Neural cell (in vitro differentiated cells): ENCODE measurements around the gene PIKFYVE. TPM values are rescaled to one million over a fixed set of nuclear protein-coding genes. Genes with fewer than 3 reads are reported as not detected.

Experiments
- H2AFZ ChIP-seq: fragments of 200-600, 300-800 bp; sonication (generic), shearing (Covaris generic); 2 replicates; pipeline ENCODE4 v1.6.0; 2014; ENCODE audit warnings: low read depth, mild to moderate bottlenecking, antibody characterized with exemption, low read length, moderate library complexity
- H3F3A ChIP-seq: fragments of 200-600 bp; shearing (Covaris generic); 2 replicates; pipeline ENCODE4 v1.6.1; 2016; ENCODE audit warnings: mild to moderate bottlenecking, moderate library complexity, mixed read lengths, antibody characterized with exemption, low read length; ENCODE audit not compliant: insufficient read depth, poor library complexity, severe bottlenecking
- H3K27ac ChIP-seq: fragments of 200-600, 300-800 bp; sonication (generic), shearing (Covaris generic); 2 replicates; pipeline ENCODE4 v1.5.1; 2014; ENCODE audit warnings: mild to moderate bottlenecking, low read length, moderate library complexity
- H3K27me3 ChIP-seq: fragments of 300-800, 200-600 bp; sonication (generic), shearing (Covaris generic); 2 replicates; pipeline ENCODE4 v1.6.0; 2014; ENCODE audit warnings: mild to moderate bottlenecking, low read depth, low read length, moderate library complexity; ENCODE audit not compliant: insufficient read depth
- H3K36me3 ChIP-seq: fragments of 300-800, 200-600 bp; sonication (generic), shearing (Covaris generic); 2 replicates; pipeline ENCODE4 v1.5.1; 2014; ENCODE audit warnings: mild to moderate bottlenecking, antibody characterized with exemption, low read length, moderate library complexity; ENCODE audit not compliant: insufficient read depth
- H3K4me2 ChIP-seq: fragments of 300-800, 200-600 bp; sonication (generic), shearing (Covaris generic); 2 replicates; pipeline ENCODE4 v1.6.0; 2014; ENCODE audit warnings: mild to moderate bottlenecking, low read length
- H3K4me3 ChIP-seq: fragments of 300-800, 200-600 bp; sonication (generic), shearing (Covaris generic); 2 replicates; pipeline ENCODE4 v1.5.1; 2014; ENCODE audit warnings: mild to moderate bottlenecking, low read length, moderate library complexity
- H3K79me2 ChIP-seq: fragments of 200-600 bp; shearing (Covaris generic); replicated peaks from 2 replicates; pipeline ENCODE4 v1.6.0; 2014; ENCODE audit warnings: mild to moderate bottlenecking, low read length, moderate library complexity; ENCODE audit not compliant: insufficient read depth
- H3K9ac ChIP-seq: fragments of 300-800, 200-600 bp; sonication (generic), shearing (Covaris generic); 2 replicates; pipeline ENCODE4 v1.6.1; 2016; ENCODE audit warnings: mild to moderate bottlenecking, low read length, mixed read lengths
- H3K9me2 ChIP-seq: fragments of 200-600 bp; shearing (Covaris generic); 2 replicates; pipeline ENCODE4 v1.6.1; 2016; ENCODE audit warnings: mild to moderate bottlenecking, low read length, mixed read lengths; ENCODE audit not compliant: insufficient read depth
- H3K9me3 ChIP-seq: fragments of 200-600, 300-800 bp; sonication (generic), shearing (Covaris generic); 2 replicates; pipeline ENCODE4 v1.6.1; 2016; ENCODE audit warnings: mild to moderate bottlenecking, mixed run types, low read length, moderate library complexity, mixed read lengths
- H4K20me1 ChIP-seq: fragments of 200-600 bp; shearing (Covaris generic); 2 replicates; pipeline ENCODE4 v1.6.1; 2016; ENCODE audit warnings: mild to moderate bottlenecking, mixed run types; ENCODE audit not compliant: insufficient read depth
- CTCF ChIP-seq: fragments of 450-650 bp; IDR thresholded peaks from 2 replicates; pipeline ENCODE4 v1.5.1; 2014; ENCODE audit warnings: antibody characterized with exemption, mild to moderate bottlenecking, moderate library complexity; ENCODE audit not compliant: poor library complexity, severe bottlenecking
- EP300 ChIP-seq: fragments of 450-650 bp; conservative IDR thresholded peaks from 2 replicates; pipeline ENCODE4 v1.6.1; 2014; ENCODE audit warnings: antibody characterized with exemption, mild to moderate bottlenecking, moderate library complexity; ENCODE audit not compliant: poor library complexity, severe bottlenecking
- EZH2 ChIP-seq: fragments of 200-600, 300-800 bp; shearing (Covaris generic), sonication (generic); IDR thresholded peaks from 2 replicates; pipeline ENCODE4 v1.6.1; 2014; ENCODE audit warnings: antibody characterized with exemption, low read length, borderline replicate concordance, mild to moderate bottlenecking; ENCODE audit not compliant: insufficient read depth, poor library complexity, severe bottlenecking
- MXI1 ChIP-seq: fragments of 450-650 bp; conservative IDR thresholded peaks from 2 replicates; pipeline ENCODE4 v1.6.1; 2014; ENCODE audit warnings: antibody characterized with exemption, mild to moderate bottlenecking; ENCODE audit not compliant: poor library complexity, severe bottlenecking
- POLR2AphosphoS5 ChIP-seq: IDR thresholded peaks from 2 replicates; pipeline ENCODE4 v1.6.1; 2012
- RAD21 ChIP-seq: fragments of 450-650 bp; conservative IDR thresholded peaks from 2 replicates; pipeline ENCODE4 v1.6.1; 2014; ENCODE audit warnings: antibody characterized with exemption, mild to moderate bottlenecking, moderate library complexity
- REST ChIP-seq: IDR thresholded peaks from 2 replicates; pipeline ENCODE4 v1.6.1; 2012; ENCODE audit warnings: borderline replicate concordance
- SMC3 ChIP-seq: fragments of 450-650 bp; conservative IDR thresholded peaks from 2 replicates; pipeline ENCODE4 v1.6.1; 2014; ENCODE audit warnings: antibody characterized with exemption, mild to moderate bottlenecking, moderate library complexity; ENCODE audit not compliant: poor library complexity
- TAF1 ChIP-seq: IDR thresholded peaks from 2 replicates; pipeline ENCODE4 v1.6.1; 2012; ENCODE audit warnings: low read depth
- polyA plus RNA-seq: library from polyadenylated mRNA; depleted of rRNA; stranded (reverse); fragments of >200 nt; gene quantifications from 2 replicates; pipeline ENCODE4 v1.2.3, GENCODE V29; 2014

Gene PIKFYVE
- polyA plus RNA-seq, 1 donor from 2014 or later = 27.1 TPM

- no peak overlapping the region for H3K4me2 ChIP-seq
- no peaks in the 10 kb centered on the region for H3K9me3 ChIP-seq
- no peak overlapping the region for H3K9ac ChIP-seq
- H3F3A ChIP-seq = peaks cover 5% of the 10 kb centered on the region
- no peak overlapping the region for H3K27ac ChIP-seq
- H4K20me1 ChIP-seq = no peaks in the 10 kb centered on the region
- H3K27me3 ChIP-seq = no peaks in the 10 kb centered on the region
- no peak for TF ChIP-seq CTCF
- TF ChIP-seq MXI1 = no peak
- TF ChIP-seq SMC3 = no peak
- TF ChIP-seq EZH2 = no peak
- no peak for TF ChIP-seq RAD21
- no peak for TF ChIP-seq POLR2AphosphoS5
- no peak for TF ChIP-seq REST
- H3K79me2 ChIP-seq = no peaks in the 10 kb centered on the region
- no peak overlapping the region for H3K4me3 ChIP-seq
- no peak overlapping the region for H2AFZ ChIP-seq
- peaks cover 7% of the 10 kb centered on the region for H3K36me3 ChIP-seq
- H3K9me2 ChIP-seq = no peaks in the 10 kb centered on the region
Measured at GRCh38 chr2:208235860-208236259, 30.2 kb upstream of the PIKFYVE start.

- no peaks in the 10 kb centered on the region for H4K20me1 ChIP-seq
- no peaks in the 10 kb centered on the region for H3K79me2 ChIP-seq
- no peaks in the 10 kb centered on the region for H3K9me3 ChIP-seq
- no peak overlapping the region for H3K9ac ChIP-seq
- H3F3A ChIP-seq = peaks cover 5% of the 10 kb centered on the region
- H2AFZ ChIP-seq = no peak overlapping the region
- H3K27me3 ChIP-seq = no peaks in the 10 kb centered on the region
- H3K4me3 ChIP-seq = no peak overlapping the region
- H3K36me3 ChIP-seq = peaks cover 12% of the 10 kb centered on the region
- no peak overlapping the region for H3K4me2 ChIP-seq
- no peak overlapping the region for H3K27ac ChIP-seq
- TF ChIP-seq RAD21 (no peak), REST (no peak), EP300 (no peak), SMC3 (no peak), TAF1 (no peak), MXI1 (no peak), CTCF (no peak), POLR2AphosphoS5 (no peak), EZH2 (no peak)
- no peaks in the 10 kb centered on the region for H3K9me2 ChIP-seq
Measured at GRCh38 chr2:208239770-208240493, 26.1 kb upstream of the PIKFYVE start.
